Neutrophil (primary cell): ENCODE measurements around the gene HS1BP3.

Experiments used
- H3K27ac ChIP-seq: fragments of 200-600 bp; sonication (generic); 2 replicates; pipeline ENCODE4 v1.5.1; 2016; ENCODE audit warnings: mild to moderate bottlenecking, moderate library complexity
- H3K27me3 ChIP-seq: fragments of 200-600 bp; sonication (generic); 2 replicates; pipeline ENCODE4 v1.6.0; 2016; ENCODE audit warnings: mild to moderate bottlenecking
- H3K36me3 ChIP-seq: fragments of 200-600 bp; sonication (generic); 2 replicates; pipeline ENCODE4 v1.5.1; 2017
- H3K4me1 ChIP-seq, 2 experiments: fragments of 200-600 bp in 1 of 2; sonication (generic) in 1 of 2; 1 replicate in 1 of 2; 2 replicates in 1 of 2; pipeline versions ENCODE4 v1.5.1 to v1.6.1; 2013 to 2016; ENCODE audit warnings: low read depth in 1 of 2, low read length in 1 of 2, mild to moderate bottlenecking in 1 of 2, moderate library complexity in 1 of 2; ENCODE audit not compliant: control insufficient read depth in 1 of 2, insufficient read depth in 1 of 2
- H3K4me3 ChIP-seq, 2 experiments: fragments of 200-600 bp in 1 of 2; sonication (generic) in 1 of 2; 1 replicate in 1 of 2; 2 replicates in 1 of 2; pipeline ENCODE4 v1.5.1; 2013 to 2016; ENCODE audit warnings: low read depth in 1 of 2, low read length in 1 of 2, mild to moderate bottlenecking in 1 of 2, moderate library complexity in 1 of 2
- H3K9me3 ChIP-seq: fragments of 200-600 bp; sonication (generic); 2 replicates; pipeline ENCODE4 v1.5.1; 2016
- TF ChIP-seq, protein P1 (sequence below): fragments of 200-600 bp; sonication (generic); IDR thresholded peaks from 2 replicates; pipeline ENCODE4 v1.5.1; 2016; ENCODE audit warnings: antibody characterized with exemption

Gene HS1BP3

DNA sequence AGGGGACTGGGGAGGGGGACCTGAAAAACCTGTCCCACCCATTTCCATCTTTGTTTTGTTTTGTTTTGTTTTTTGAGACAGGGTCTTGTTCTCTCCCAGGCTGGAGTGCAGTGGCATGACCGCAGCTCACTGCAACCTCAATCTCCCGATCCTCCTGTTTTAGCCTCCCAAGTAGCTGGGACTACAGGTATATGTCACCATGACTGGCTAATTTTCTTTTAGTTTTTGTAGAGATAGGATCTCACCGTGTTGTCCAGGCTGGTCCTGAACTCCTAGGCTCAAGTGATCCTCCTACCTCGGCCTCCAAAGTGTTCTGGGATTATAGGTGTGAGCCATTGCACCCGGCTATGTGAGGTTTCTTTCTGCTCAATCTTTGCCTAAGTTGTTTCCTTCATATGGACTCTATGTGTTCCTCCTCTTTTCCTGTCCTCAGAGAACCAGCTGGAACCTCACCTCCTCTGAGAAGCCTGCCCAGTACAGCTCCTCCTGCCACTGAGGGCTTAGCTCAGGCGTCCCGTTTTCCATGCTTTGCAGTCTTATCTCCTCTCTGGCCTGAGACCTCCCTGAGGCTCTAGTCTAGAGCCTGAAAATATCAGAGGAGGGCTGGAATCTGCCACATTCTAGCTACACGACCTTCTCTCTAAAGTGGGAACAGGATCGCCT is 74.8 kb downstream of the HS1BP3 start:
- Histone ChIP-seq H3K36me3 (no peaks in the 10 kb centered on the region), H3K4me1 (no peaks in the 10 kb centered on the region), H3K4me3 (no peak overlapping the region), H3K27ac (no peak overlapping the region), H3K27me3 (no peaks in the 10 kb centered on the region), H3K9me3 (no peaks in the 10 kb centered on the region)
- TF ChIP-seq, protein P1, sequence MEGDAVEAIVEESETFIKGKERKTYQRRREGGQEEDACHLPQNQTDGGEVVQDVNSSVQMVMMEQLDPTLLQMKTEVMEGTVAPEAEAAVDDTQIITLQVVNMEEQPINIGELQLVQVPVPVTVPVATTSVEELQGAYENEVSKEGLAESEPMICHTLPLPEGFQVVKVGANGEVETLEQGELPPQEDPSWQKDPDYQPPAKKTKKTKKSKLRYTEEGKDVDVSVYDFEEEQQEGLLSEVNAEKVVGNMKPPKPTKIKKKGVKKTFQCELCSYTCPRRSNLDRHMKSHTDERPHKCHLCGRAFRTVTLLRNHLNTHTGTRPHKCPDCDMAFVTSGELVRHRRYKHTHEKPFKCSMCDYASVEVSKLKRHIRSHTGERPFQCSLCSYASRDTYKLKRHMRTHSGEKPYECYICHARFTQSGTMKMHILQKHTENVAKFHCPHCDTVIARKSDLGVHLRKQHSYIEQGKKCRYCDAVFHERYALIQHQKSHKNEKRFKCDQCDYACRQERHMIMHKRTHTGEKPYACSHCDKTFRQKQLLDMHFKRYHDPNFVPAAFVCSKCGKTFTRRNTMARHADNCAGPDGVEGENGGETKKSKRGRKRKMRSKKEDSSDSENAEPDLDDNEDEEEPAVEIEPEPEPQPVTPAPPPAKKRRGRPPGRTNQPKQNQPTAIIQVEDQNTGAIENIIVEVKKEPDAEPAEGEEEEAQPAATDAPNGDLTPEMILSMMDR, result no peak

DNA sequence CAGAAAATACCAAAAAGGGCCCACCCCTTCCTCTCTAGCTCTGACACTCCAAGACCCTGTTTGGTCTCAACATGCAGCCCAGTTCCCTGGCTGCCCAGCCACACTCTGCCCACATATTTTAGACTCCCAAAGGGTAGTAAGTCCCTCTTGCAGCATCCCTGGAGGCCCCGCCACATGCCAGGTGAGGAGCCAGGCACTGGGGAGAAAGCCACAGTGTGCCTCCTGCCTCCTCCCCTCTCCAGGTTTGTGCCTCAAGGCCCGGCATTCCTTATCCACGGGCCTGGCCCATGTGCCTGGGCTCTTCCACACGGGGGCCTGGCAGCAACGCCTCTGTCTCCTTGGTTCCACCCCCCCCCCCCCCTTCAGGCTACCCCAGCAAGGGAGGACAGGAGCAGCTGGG is 75.5 kb downstream of the HS1BP3 start:
- no peak overlapping the region for H3K27ac ChIP-seq
- H3K27me3 ChIP-seq, result no peaks in the 10 kb centered on the region
- no peaks in the 10 kb centered on the region for H3K36me3 ChIP-seq
- TF ChIP-seq, protein P1, result no peak
- no peak overlapping the region for H3K4me3 ChIP-seq
- H3K9me3 ChIP-seq, result no peaks in the 10 kb centered on the region
- H3K4me1 ChIP-seq, result no peaks in the 10 kb centered on the region

DNA sequence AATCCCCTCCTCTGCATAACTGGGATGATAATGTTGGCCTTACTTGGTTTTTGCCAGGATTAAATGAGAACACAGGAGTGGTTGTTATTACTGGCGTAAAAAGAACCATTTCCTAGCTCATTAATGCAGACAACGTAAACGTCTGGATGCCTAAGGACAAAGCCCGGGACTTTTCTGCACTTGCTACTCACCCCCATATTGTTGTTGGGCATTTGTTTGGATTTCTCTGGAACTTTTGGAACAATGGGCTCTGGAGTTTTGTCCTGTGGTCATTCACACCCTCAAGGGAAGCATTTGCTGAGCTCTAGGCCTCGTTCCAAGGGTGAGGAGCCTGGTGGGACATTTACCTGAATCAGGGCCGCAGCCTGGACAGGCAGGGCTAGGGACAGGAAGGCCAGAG is 76.0 kb downstream of the HS1BP3 start:
- TF ChIP-seq, protein P1, result no peak
- Histone ChIP-seq H3K9me3 (no peaks in the 10 kb centered on the region), H3K4me1 (no peaks in the 10 kb centered on the region), H3K4me3 (no peak overlapping the region), H3K27ac (no peak overlapping the region), H3K36me3 (no peaks in the 10 kb centered on the region), H3K27me3 (no peaks in the 10 kb centered on the region)

DNA sequence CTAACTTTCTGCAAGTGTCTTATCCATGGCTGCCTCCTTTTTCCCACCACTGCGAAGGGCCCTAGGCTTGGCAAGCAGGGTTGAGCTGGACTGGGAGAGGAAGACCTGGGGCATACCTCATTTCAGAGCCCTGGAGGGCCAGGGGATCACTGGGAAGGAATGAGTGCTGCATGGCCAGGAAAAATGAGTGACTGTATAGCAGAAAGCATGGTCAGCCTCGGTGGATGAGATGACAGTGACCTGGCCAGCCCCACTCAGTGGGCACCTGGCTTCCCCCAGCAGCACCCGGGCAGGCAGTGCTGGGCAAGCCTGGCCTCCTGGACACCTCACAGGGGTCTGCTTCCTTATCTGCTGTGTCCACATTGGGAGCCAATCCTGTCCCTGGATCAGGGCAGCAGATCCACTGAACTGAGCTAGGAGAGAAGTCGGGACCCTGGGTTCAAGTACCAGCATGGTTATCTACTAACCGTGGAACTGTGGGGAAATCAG is 76.4 kb downstream of the HS1BP3 start:
- Histone ChIP-seq H3K4me3 (no peak overlapping the region), H3K4me1 (no peaks in the 10 kb centered on the region), H3K9me3 (no peaks in the 10 kb centered on the region), H3K27me3 (no peaks in the 10 kb centered on the region), H3K27ac (no peak overlapping the region), H3K36me3 (no peaks in the 10 kb centered on the region)
- TF ChIP-seq, protein P1, result no peak

DNA sequence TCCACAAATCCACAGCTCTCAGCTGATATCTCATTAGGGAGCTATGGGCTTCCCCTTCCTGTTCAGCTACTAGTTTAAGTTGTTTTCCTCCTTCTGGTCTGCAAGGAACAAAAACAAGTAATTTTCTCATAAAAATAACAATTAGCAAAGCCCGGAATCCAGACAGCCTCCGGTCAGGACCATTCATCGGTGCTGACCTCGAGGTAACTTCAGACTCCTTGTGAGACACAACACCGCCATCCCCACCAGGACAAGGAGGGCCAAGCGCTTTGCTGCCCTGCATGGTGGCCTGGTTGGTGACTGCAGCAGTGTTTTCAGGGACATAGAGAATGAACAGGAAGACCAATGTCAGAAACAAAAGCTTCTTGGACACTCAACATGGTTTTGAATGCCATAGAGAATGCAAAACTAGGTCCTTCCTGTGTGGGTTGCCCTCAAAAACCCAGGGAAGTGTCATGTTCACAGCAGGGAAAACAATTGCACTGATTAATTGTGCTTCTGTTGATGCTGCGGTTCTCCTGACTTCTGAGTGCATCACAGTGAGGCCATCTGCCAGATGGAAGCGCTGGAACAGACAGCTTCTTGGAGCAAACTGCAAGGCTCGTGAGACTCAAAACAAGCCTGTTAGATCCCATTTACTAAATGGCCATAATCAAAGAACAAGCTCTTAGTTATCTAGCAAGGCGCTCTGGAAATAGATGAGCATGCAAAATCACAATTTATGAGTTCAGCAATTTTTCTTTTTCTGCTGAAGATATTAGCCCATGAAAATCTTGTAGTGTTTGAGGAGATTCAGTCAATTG is 77.1 kb downstream of the HS1BP3 start:
- H3K36me3 ChIP-seq, result no peaks in the 10 kb centered on the region
- H3K4me3 ChIP-seq, result no peak overlapping the region
- no peak overlapping the region for H3K27ac ChIP-seq
- TF ChIP-seq, protein P1, result no peak
- H3K27me3 ChIP-seq, result no peaks in the 10 kb centered on the region
- H3K9me3 ChIP-seq, result no peaks in the 10 kb centered on the region
- H3K4me1 ChIP-seq, result no peaks in the 10 kb centered on the region
